PFSK-1 (cell line): Measurements from ENCODE around the gene RNU2-63P.

ENCODE experiments used
- FOXP2 ChIP-seq: optimal IDR thresholded peaks from 2 replicates; pipeline ENCODE3; 2011; ENCODE audit warnings: borderline replicate concordance, control low read depth, inconsistent platforms; ENCODE audit not compliant: insufficient read depth; ENCODE audit errors: extremely low read length, extremely low read depth
- POLR2AphosphoS5 ChIP-seq: IDR thresholded peaks from 2 replicates; pipeline ENCODE4 v1.6.1; 2012; ENCODE audit warnings: low read depth, mild to moderate bottlenecking, control low read depth, low read length, moderate library complexity
- REST ChIP-seq, 2 experiments: IDR thresholded peaks; 2 replicates each; pipeline versions ENCODE4 v1.6.1 to v1.8.0; 2011 to 2012; ENCODE audit warnings: low read depth in 2 of 2, low read length in 2 of 2, control low read depth in 1 of 2, inconsistent platforms in 1 of 2, mild to moderate bottlenecking in 1 of 2, moderate library complexity in 1 of 2; ENCODE audit not compliant: insufficient read depth in 1 of 2
- SIN3A ChIP-seq: IDR thresholded peaks from 2 replicates; pipeline ENCODE4 v1.6.1; 2012; ENCODE audit warnings: mild to moderate bottlenecking, low read length, moderate library complexity, borderline replicate concordance; ENCODE audit not compliant: insufficient read depth
- TAF1 ChIP-seq: IDR thresholded peaks from 2 replicates; pipeline ENCODE4 v1.6.1; 2012; ENCODE audit warnings: low read length, control low read depth, borderline replicate concordance; ENCODE audit not compliant: insufficient read depth

Gene RNU2-63P

DNA sequence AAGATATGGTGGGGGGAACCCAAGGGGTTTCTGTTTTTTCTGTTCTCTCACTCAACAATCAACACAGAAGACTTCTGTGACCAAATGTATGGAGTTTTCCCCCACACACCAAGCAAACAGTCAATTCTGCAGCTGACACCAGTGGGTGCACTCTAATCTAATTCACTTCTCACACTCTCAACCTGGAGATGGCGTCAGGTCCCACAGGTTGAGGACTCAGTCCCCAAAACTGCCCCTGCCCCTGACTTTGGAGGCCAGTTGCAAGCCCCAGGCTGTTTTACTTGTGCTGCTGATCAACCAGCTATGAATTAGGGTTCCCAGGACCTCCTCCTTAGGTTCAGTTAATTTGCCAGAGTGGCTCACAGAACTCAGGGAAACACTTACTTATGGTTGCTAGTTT, 6.2 kb downstream of the RNU2-63P start:
- TF ChIP-seq SIN3A (no peak), POLR2AphosphoS5 (no peak), TAF1 (no peak), FOXP2 (no peak), REST (IDR thresholded peaks at IDR 0.05; ENCODE audit: insufficient read depth in 1 of 2, low read depth in 2 of 2, low read length in 2 of 2) (no peak)

DNA sequence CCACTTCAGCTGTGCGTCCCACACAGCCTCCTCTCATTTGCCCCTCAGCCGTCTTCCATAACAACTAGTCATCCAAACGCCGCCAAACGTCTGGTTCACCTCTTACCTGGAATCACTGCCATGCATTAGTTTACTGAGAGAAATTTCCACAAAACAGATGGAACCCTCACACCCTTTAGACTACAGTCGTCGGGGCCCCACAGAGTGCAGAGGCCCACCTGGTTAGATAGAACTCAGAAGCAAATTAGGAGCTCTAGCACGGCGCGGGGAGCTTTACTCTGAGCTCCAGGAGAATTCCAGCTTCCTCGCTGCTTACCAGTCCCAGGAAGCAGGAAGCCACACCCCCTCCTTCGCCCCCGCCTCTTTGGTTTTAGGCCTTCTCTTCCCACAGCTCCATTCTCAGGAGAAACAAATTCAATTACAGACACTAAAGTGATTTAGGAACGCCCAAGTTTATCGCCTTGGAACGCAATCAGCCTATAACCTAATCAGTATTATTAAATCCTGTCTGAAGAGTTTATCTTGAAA, 9.4 kb downstream of the RNU2-63P start:
- TF ChIP-seq SIN3A (no peak), FOXP2 (no peak), TAF1 (no peak), REST (IDR thresholded peaks at IDR 0.05; ENCODE audit: insufficient read depth in 1 of 2, low read depth in 2 of 2, low read length in 2 of 2) (no peak), POLR2AphosphoS5 (no peak)

- no peak for TF ChIP-seq SIN3A
- no peak for TF ChIP-seq FOXP2
- TF ChIP-seq POLR2AphosphoS5: no peak
- TF ChIP-seq REST (IDR thresholded peaks at IDR 0.05; ENCODE audit: insufficient read depth in 1 of 2, low read depth in 2 of 2, low read length in 2 of 2): no peak
- no peak for TF ChIP-seq TAF1
Measured at GRCh38 chr2:88005776-88006175, 10.6 kb downstream of the RNU2-63P start.

DNA sequence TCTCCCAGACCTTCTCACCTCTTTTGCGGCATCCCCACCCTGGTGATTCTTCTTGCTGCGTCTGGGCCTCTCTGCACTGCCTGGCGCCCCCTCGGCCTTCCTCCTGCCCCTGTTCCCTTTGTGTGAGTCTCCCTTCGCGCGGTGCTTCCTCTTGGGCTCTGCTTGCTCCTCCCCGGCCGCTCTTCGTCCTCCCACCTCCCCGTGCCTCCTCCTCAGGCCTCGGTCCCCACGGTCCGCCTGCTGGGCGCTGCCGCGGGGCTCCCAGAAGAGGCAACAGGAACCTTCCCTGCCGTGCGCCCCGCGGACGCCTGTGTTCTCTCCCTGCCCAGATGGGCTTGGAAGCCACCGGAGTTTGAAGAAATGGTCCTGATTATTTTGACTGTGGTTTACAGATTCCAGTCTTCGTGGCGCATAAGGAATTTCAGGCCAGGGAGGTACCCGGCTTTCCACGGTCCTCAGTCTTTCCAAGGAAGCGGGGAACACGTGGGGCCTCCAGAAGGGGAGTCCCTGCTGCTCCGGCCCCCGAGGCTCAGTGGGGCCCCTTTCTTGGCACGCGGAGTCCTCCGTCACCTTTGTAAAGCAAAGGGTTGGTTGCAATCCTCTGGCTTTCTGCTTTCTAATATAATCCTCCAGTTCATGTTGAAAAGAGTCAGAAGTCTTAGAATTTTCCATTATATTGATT, 13.1 kb downstream of the RNU2-63P start:
- TF ChIP-seq REST (IDR thresholded peaks at IDR 0.05; ENCODE audit: insufficient read depth in 1 of 2, low read depth in 2 of 2, low read length in 2 of 2): no peak
- no peak for TF ChIP-seq SIN3A
- TF ChIP-seq TAF1: no peak
- no peak for TF ChIP-seq POLR2AphosphoS5
- TF ChIP-seq FOXP2: no peak
